Ovary (tissue), 9 donors: ENCODE results near the gene GNAL. TPM values are rescaled to one million over a fixed set of nuclear protein-coding genes. Genes with fewer than 3 reads are reported as not detected.

ENCODE experiments used
- DNase-seq, 5 donors: peaks; one replicate each; pipeline ENCODE4 v3.0.0-alpha.2; 2019 to 2020
- H3K27ac ChIP-seq, 2 donors: fragments of 200-600 bp; one replicate each; pipeline versions ENCODE4 v1.5.1 to v1.8.0; 2019 to 2022
- H3K27me3 ChIP-seq: fragments of 200-600 bp; one replicate; pipeline ENCODE4 v1.8.0; 2022
- H3K36me3 ChIP-seq: fragments of 200-600 bp; sonication (generic); one replicate; pipeline ENCODE4 v1.5.1; 2019
- H3K4me1 ChIP-seq: one replicate; pipeline ENCODE4 v1.8.1; 2013; ENCODE audit warnings: mild to moderate bottlenecking, moderate library complexity; ENCODE audit not compliant: insufficient read depth
- H3K4me3 ChIP-seq: fragments of 200-600 bp; sonication (generic); one replicate; pipeline ENCODE4 v1.5.1; 2017
- H3K9me3 ChIP-seq, 2 donors: fragments of 200-600 bp in 1 of 2; sonication (generic) in 1 of 2; one replicate each; pipeline versions ENCODE4 v1.5.1 to v1.8.1; 2013 to 2019; ENCODE audit warnings: mild to moderate bottlenecking in 1 of 2, moderate library complexity in 1 of 2
- EP300 ChIP-seq: sonication (generic); formaldehyde crosslinking; IDR thresholded peaks from one replicate; pipeline ENCODE4 v1.6.1; 2017; ENCODE audit warnings: antibody characterized with exemption
- POLR2A ChIP-seq: fragments of 450-650 bp; IDR thresholded peaks from one replicate; pipeline ENCODE4 v1.6.1; 2017; ENCODE audit warnings: antibody characterized with exemption, mild to moderate bottlenecking, moderate library complexity
- WGBS, 3 donors: extraction: QIAGEN DNeasy Blood & Tissue Kit in 1 of 3; methylation state at CpG; one replicate each; pipeline versions ENCODE4 v1.1.5 to v1.1.7; 2013 to 2017; 5-methylcytosine and 5-hydroxymethylcytosine counted together
- intact Hi-C, 4 donors: fragments of 100-400 bp; cut with DNase I; formaldehyde crosslinking; loops; one replicate each; pipeline versions ENCODE4 v1.11.0 to v1.15.1; 2022 to 2023
- polyA plus RNA-seq, 2 donors: library from polyadenylated mRNA; stranded (reverse); fragments of 200-250 nt in 1 of 2; fragments of 350-450 nt in 1 of 2; fragmentation: Illumina TruSeq in 1 of 2; extraction: RNeasy Lipid Tissue Mini Kit (QIAGEN cat#74804) in 1 of 2; gene quantifications; one replicate each; pipeline ENCODE4 v1.2.3, GENCODE V29; 2013 to 2014
- total RNA-seq, 7 donors: library from RNA; depleted of rRNA in 2 of 7; stranded (reverse); fragments of >200 nt in 2 of 7; fragmentation: NEBNext Ultra II Directional in 3 of 7; extraction: Animal tissue kit (Norgen Biotek cat#: 25700) in 3 of 7; gene quantifications; one replicate each; pipeline versions ENCODE4 v1.1.0 to v1.2.4, GENCODE V29; 2016 to 2023
- TF ChIP-seq, protein P1 (sequence below), 3 donors: fragments of 450-650 bp in 2 of 3; fragments of 200-600 bp in 1 of 3; IDR thresholded peaks; one replicate each; pipeline versions ENCODE4 v1.5.1 to v1.8.0; 2016 to 2022; ENCODE audit warnings: antibody characterized with exemption in 3 of 3, mild to moderate bottlenecking in 1 of 3
- donor health status: DM: no; HTN: no; CAD: no; lungs with moderate emphysema.
- donor health status: DM: no; HTN: no; CAD: no.
- donor health status: Bipolar disorder and iron deficiency.
- donor health status: DM: yes; HTN: yes; CAD: no.
- donor health status: DM: no; HTN: no; CAD: no.
- donor health status: DM: yes; HTN: yes; CAD: no.

The GNAL gene
- total and polyA plus RNA-seq, 9 donors: 1.6 to 15.4 (median 3.4) TPM

DNA sequence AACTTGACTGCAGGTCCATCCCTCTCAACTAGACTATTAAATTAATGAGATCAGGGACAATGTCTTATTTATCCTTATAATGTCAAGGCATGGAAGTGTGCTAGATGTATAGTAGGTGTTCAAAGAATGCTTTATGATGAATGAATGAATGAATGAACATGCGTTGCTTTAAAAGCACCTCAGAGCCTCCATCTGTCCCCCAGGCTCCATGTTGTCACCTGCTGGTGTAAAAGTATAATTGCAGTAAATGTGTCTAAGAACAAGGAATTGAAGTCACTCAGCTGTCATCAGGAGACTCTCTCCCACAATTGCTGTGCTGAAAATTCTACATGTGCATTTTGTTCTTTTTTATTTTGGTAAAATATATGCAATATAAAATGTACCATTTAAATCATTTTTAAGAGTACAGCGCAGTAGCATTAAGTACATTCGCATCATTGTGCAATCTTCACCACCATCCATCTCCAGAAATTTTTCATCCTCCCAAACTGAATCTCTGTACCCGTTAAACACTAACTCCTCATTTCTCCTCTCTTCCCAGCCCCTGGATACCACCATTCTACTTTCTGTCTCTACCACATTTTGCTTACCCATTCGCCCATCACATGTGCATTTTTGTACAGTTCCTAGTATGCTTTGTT, 52.6 kb downstream of the GNAL start:
- no peak overlapping the region for H3K4me3 ChIP-seq
- H3K9me3 ChIP-seq: no peaks in the 10 kb centered on the region
- WGBS, 3 donors: 79 to 83% (median 80%) methylated on average over 5 of the region's 5 CpGs
- no peaks in the 10 kb centered on the region for H3K4me1 ChIP-seq
- no peak for DNase-seq
- intact Hi-C loops: no loop called here
- no peaks in the 10 kb centered on the region for H3K27me3 ChIP-seq
- TF ChIP-seq, protein P1, sequence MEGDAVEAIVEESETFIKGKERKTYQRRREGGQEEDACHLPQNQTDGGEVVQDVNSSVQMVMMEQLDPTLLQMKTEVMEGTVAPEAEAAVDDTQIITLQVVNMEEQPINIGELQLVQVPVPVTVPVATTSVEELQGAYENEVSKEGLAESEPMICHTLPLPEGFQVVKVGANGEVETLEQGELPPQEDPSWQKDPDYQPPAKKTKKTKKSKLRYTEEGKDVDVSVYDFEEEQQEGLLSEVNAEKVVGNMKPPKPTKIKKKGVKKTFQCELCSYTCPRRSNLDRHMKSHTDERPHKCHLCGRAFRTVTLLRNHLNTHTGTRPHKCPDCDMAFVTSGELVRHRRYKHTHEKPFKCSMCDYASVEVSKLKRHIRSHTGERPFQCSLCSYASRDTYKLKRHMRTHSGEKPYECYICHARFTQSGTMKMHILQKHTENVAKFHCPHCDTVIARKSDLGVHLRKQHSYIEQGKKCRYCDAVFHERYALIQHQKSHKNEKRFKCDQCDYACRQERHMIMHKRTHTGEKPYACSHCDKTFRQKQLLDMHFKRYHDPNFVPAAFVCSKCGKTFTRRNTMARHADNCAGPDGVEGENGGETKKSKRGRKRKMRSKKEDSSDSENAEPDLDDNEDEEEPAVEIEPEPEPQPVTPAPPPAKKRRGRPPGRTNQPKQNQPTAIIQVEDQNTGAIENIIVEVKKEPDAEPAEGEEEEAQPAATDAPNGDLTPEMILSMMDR (IDR thresholded peaks at IDR 0.05): no peak
- TF ChIP-seq EP300 (no peak), POLR2A (no peak)
- H3K27ac ChIP-seq: no peak overlapping the region
- no peaks in the 10 kb centered on the region for H3K36me3 ChIP-seq

DNA sequence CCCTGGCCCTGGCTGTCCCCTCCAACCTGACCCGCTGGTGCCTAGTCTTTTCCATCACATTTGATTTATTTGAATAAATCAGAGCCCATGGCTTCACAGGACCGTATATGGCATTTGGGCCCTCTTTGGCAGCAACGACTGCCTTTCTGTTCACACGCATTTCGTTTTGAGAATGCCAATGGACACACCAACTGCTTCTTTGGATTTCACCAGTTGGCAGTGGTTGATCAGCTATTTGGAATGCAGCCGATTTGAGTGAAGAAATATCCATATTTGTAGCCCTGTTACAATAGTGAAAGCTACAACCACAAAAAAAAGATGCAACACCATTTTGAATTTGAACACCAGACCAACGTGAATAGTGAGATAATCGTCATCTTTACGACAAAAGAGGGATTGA, 56.5 kb downstream of the GNAL start:
- no peak overlapping the region for H3K27ac ChIP-seq
- H3K27me3 ChIP-seq: no peaks in the 10 kb centered on the region
- TF ChIP-seq POLR2A (no peak), EP300 (no peak)
- TF ChIP-seq, protein P1 (IDR thresholded peaks at IDR 0.05): no peak
- no peaks in the 10 kb centered on the region for H3K9me3 ChIP-seq
- intact Hi-C loops: no loop called here
- no peaks in the 10 kb centered on the region for H3K36me3 ChIP-seq
- WGBS, 3 donors: 88 to 91% (median 89%) methylated on average over 9 of the region's 9 CpGs
- H3K4me1 ChIP-seq: no peaks in the 10 kb centered on the region
- DNase-seq: no peak
- H3K4me3 ChIP-seq: no peak overlapping the region

DNA sequence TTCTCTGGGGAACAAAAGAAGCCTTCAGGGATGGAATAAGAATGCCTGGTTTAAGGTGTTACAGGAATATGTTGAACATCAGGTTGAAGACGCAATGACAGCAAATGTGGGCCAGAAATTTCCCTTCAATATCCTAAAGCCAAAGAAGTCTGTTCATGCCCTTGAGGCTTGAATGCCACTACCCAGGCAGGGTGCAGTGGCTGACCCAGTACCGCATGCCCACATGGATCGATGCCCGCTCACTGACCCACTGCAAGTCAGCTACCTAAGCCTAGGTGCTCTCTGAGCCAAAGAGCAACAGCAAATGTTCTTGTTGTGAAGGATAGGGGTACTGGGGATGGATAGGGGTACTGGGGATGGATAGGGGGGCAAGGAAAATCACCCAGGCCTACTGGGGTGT, 58.2 kb downstream of the GNAL start:
- H3K4me1 ChIP-seq: peaks cover 5% of the 10 kb centered on the region
- intact Hi-C loops: no loop called here
- TF ChIP-seq POLR2A (no peak), EP300 (no peak)
- TF ChIP-seq, protein P1 (IDR thresholded peaks at IDR 0.05): no peak
- H3K27me3 ChIP-seq: no peaks in the 10 kb centered on the region
- no peak overlapping the region for H3K4me3 ChIP-seq
- WGBS, 3 donors: 94 to 96% (median 95%) methylated on average over 4 of the region's 4 CpGs
- H3K27ac ChIP-seq: no peak overlapping the region
- H3K9me3 ChIP-seq: no peaks in the 10 kb centered on the region
- DNase-seq: no peak
- H3K36me3 ChIP-seq: no peaks in the 10 kb centered on the region

DNA sequence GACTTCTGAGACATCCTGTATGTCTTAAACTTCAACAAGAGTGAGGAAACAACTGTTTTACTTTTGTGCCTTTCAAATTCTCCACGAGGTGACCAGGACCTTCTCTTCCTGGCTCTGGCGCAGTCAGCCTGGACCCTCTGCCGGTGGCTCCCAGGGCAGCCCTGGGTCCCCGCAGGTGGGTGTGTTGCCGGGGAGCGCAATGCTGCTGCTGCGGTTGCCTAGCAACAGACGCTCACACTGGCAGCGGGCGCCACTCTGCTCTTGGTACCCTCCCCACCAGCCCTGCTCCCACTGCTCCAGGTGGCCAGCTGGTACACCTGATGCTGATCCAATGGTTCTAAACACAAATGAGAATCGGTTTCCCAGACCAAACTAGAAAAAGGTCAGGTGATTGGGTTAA, 58.7 kb downstream of the GNAL start:
- H3K9me3 ChIP-seq: no peaks in the 10 kb centered on the region
- no peak overlapping the region for H3K27ac ChIP-seq
- H3K4me3 ChIP-seq: no peak overlapping the region
- no peaks in the 10 kb centered on the region for H3K27me3 ChIP-seq
- WGBS, 3 donors: 33 to 39% (median 36%) methylated on average over 11 of the region's 11 CpGs
- TF ChIP-seq, protein P1 (IDR thresholded peaks at IDR 0.05): no peak
- no peak for TF ChIP-seq EP300
- TF ChIP-seq POLR2A: no peak
- H3K36me3 ChIP-seq: no peaks in the 10 kb centered on the region
- H3K4me1 ChIP-seq: peaks cover 7% of the 10 kb centered on the region
- no peak for DNase-seq
- intact Hi-C loops: no loop called here
